Nephron (organoid): ENCODE measurements around the gene EHD4.
A peak's percentile ranks its signal among the peaks of the same experiment; 100 is the strongest.

Experiments
- H3K27ac Mint-ChIP-seq, 3 experiments: 2 replicates each; pipeline ENCODE4 v1.8.0; 2020; ENCODE audit warnings: mixed read lengths in 3 of 3, mild to moderate bottlenecking in 2 of 3, moderate library complexity in 1 of 3
- H3K27me3 Mint-ChIP-seq: 2 replicates; pipeline ENCODE4 v1.8.0; 2021; ENCODE audit warnings: low read depth, mild to moderate bottlenecking, moderate library complexity, mixed read lengths
- H3K36me3 Mint-ChIP-seq: 2 replicates; pipeline ENCODE4 v1.8.0; 2020; ENCODE audit warnings: low read depth, mixed read lengths
- H3K4me1 Mint-ChIP-seq: 2 replicates; pipeline ENCODE4 v1.8.0; 2020; ENCODE audit warnings: mixed read lengths
- H3K4me3 Mint-ChIP-seq, 3 experiments: 2 replicates each; pipeline ENCODE4 v1.8.0; 2020; ENCODE audit warnings: mild to moderate bottlenecking in 3 of 3, mixed read lengths in 3 of 3, moderate library complexity in 2 of 3
- H3K9me3 Mint-ChIP-seq: 2 replicates; pipeline ENCODE4 v1.8.0; 2020; ENCODE audit warnings: mixed read lengths
- TF ChIP-seq, protein P1 (sequence below), 3 experiments: fragments of 200-600 bp; sonication (generic); IDR thresholded peaks; one replicate each; pipeline ENCODE4 v1.5.0; 2021; ENCODE audit warnings: antibody characterized with exemption in 3 of 3; ENCODE audit not compliant: unreplicated experiment in 3 of 3

The EHD4 gene

DNA sequence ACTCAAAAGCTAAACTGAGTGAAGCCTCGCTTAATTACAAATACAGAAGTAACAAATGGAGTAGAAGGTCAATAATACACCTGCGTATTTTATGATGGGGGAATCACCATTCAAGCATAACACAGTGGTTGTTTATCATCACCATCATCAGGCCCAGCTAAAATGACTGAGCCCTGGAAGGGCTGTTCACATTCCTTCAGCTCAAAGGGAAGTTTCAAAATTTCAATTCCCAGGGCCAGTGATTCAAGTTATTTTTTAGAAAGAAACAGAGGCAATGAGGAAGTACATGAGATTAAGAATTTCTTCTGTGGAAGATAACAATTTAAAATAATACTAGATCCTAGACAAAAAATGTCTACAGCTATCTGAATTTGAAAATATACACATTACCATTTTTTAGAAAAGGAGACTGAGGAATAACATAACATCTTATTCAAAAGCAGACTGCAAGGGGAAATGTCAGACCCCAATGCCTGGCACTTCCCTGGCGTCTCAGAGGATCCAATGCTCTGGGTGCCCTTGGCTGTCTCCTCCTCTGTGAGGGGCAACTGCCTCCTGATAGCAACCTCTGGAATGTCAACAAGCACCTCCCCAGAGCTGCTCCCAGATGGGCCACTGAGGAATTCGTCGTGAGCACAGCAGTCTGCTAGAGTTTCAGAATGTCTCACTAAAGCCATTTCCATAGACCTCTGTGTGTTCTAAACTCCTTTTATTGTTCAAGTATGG, 22.8 kb downstream of the EHD4 start:
- Mint-ChIP-seq H3K36me3 (no peaks in the 10 kb centered on the region), H3K27me3 (peaks cover 3% of the 10 kb centered on the region), H3K27ac (peak overlapping the region; percentile 51 to 71 (median 60)), H3K4me1 (peaks cover 41% of the 10 kb centered on the region), H3K4me3 (no peak overlapping the region), H3K9me3 (no peaks in the 10 kb centered on the region)
- TF ChIP-seq, protein P1, sequence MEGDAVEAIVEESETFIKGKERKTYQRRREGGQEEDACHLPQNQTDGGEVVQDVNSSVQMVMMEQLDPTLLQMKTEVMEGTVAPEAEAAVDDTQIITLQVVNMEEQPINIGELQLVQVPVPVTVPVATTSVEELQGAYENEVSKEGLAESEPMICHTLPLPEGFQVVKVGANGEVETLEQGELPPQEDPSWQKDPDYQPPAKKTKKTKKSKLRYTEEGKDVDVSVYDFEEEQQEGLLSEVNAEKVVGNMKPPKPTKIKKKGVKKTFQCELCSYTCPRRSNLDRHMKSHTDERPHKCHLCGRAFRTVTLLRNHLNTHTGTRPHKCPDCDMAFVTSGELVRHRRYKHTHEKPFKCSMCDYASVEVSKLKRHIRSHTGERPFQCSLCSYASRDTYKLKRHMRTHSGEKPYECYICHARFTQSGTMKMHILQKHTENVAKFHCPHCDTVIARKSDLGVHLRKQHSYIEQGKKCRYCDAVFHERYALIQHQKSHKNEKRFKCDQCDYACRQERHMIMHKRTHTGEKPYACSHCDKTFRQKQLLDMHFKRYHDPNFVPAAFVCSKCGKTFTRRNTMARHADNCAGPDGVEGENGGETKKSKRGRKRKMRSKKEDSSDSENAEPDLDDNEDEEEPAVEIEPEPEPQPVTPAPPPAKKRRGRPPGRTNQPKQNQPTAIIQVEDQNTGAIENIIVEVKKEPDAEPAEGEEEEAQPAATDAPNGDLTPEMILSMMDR (IDR thresholded peaks at IDR 0.05; ENCODE audit: unreplicated experiment in 3 of 3) = no peak

DNA sequence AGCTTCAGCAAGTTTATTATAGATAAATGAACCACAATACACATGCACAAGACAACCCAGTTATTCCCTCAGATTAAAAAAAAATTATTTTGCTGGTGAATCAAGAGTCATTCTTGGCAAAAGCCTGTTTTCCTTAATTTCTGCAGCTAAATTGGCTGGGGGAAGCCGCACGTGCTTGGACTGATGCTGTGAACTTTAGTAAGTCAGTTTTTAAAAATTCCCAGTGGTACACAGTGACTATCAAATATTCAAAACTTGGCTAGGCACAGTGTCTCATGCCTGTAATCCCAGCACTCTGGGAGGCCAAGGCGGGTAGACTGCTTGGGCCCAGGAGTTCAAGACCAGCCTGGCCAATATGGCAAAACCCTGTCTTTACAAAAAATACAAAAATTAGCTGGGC, 23.9 kb downstream of the EHD4 start:
- TF ChIP-seq, protein P1 (IDR thresholded peaks at IDR 0.05; ENCODE audit: unreplicated experiment in 3 of 3) = no peak
- Mint-ChIP-seq H3K4me1 (peaks cover 51% of the 10 kb centered on the region), H3K27ac (no peak overlapping the region), H3K9me3 (no peaks in the 10 kb centered on the region), H3K36me3 (no peaks in the 10 kb centered on the region), H3K4me3 (no peak overlapping the region), H3K27me3 (peaks cover 3% of the 10 kb centered on the region)

DNA sequence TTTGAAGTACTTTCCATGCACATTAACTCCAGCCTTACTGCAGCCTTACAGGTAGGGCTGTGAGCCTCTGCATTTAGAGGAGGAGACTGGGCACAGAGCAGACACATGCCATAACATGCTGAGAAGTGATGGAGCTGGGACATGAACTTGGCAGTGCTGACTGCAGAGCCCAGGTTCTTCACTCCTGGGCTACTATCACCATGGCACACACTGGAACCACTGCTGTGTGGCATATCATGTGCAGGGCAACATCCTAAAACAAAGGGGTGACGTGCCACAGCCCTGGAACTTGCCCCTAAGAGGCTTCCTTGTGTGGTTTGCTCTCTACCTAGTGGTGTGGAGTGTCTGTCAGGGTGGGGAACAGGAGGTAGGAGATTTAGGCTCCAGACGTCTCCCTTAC, 25.4 kb downstream of the EHD4 start:
- no peaks in the 10 kb centered on the region for H3K36me3 Mint-ChIP-seq
- TF ChIP-seq, protein P1 (IDR thresholded peaks at IDR 0.05; ENCODE audit: unreplicated experiment in 3 of 3) = no peak
- H3K4me3 Mint-ChIP-seq = no peak overlapping the region
- peaks cover 60% of the 10 kb centered on the region for H3K4me1 Mint-ChIP-seq
- peaks cover 3% of the 10 kb centered on the region for H3K27me3 Mint-ChIP-seq
- H3K9me3 Mint-ChIP-seq = no peaks in the 10 kb centered on the region
- H3K27ac Mint-ChIP-seq = peak overlapping the region in 2 of 3 experiments; percentile 14 to 26

DNA sequence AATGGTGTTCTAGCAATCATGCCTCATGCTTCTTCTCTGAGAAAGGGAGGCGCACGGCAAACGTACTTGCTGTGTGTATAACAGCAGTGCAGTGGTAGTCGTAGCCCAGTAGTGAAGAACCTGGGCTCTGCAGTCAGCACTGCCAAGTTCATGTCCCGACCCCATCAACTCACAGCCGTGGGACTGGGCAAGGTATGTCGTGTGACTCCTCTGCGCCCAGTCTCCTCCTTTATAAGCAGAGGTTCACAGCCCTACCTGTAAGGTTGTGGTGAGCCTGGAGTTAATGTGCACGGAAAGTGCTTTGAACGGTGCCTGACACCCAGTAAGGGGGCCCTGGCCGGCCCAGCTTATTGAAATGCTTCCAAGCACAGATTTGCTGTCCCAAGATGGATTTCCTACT, 26.6 kb downstream of the EHD4 start:
- H3K4me3 Mint-ChIP-seq = no peak overlapping the region
- peak overlapping the region; percentile 65 to 79 (median 74) for H3K27ac Mint-ChIP-seq
- no peaks in the 10 kb centered on the region for H3K9me3 Mint-ChIP-seq
- H3K4me1 Mint-ChIP-seq = peaks cover 66% of the 10 kb centered on the region
- H3K36me3 Mint-ChIP-seq = no peaks in the 10 kb centered on the region
- peaks cover 3% of the 10 kb centered on the region for H3K27me3 Mint-ChIP-seq
- TF ChIP-seq, protein P1 (IDR thresholded peaks at IDR 0.05; ENCODE audit: unreplicated experiment in 3 of 3) = no peak

DNA sequence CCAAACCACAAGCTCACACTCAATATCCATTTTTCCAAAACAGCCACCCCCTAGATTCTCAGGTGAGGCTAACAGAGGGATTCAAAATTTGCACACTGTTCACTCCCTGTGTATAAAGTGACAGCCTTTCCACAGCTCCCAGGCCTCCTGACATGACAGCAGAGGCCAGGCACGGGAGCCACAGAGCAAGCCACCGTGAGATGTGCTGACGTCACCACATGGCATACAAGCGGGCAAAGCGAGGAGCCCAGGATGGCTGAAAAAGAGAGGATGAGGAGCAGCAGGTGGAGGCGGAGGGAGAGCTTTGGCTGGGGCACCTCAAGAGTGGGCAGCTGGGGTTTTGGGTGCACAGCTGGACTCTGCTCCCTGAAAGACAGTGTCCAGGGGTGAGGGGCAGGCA, 27.1 kb downstream of the EHD4 start:
- Mint-ChIP-seq H3K4me1 (peaks cover 66% of the 10 kb centered on the region), H3K36me3 (no peaks in the 10 kb centered on the region), H3K4me3 (peak overlapping the region in 1 of 3 experiments; percentile 15), H3K9me3 (no peaks in the 10 kb centered on the region), H3K27me3 (peaks cover 3% of the 10 kb centered on the region), H3K27ac (peak overlapping the region; percentile 35 to 79 (median 74))
- TF ChIP-seq, protein P1 (IDR thresholded peaks at IDR 0.05; ENCODE audit: unreplicated experiment in 3 of 3) = no peak
